NK-92 (cell line): ENCODE data around the gene NAT9.

Source experiments
- DNase-seq: peaks from one replicate; lab custom pipeline; 2025; ENCODE audit not compliant: unreplicated experiment; lab: John Stamatoyannopoulos, UW

NAT9 gene

DNA sequence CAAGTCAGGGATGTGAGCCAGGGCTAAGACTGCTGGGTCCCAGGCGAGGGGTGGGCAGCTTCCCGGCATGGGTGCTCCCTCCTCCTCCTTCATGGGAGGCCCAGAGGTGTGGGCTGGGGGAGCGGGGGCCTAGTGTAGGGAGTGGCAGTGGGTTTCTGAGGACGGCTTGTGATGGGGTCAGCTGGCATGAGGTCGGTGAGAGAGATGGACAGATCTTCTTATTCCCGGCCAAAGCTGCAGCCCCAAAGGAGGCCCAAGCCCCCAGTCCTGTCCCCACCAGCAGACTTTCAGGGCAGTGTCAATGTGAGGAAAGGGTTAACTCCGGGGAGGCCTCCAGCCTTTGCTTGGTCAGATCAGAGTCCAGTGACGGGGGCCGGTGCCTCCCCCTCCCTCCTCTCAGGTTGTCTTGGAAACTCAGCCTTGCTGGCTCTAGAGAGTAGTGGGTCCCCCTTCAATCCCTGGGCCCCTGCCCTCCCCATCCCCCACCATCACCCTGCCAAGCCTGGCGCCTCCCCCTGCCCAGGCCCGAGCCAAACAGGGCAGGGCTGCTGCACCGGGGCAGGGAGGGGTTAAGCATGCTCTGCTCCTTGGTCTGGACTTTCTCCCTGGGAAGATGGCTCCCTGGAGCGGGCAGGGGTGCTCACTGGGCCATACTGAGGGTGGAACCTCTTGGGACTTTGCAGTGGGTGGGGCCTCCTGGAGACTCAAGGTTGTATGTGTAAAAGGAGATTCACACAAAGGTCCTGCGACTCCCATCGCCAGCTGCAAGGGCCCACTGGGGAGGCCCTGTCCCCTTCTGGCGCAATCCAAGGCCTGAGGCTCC, 12.4 kb downstream of the NAT9 start:
- no peak for DNase-seq

DNA sequence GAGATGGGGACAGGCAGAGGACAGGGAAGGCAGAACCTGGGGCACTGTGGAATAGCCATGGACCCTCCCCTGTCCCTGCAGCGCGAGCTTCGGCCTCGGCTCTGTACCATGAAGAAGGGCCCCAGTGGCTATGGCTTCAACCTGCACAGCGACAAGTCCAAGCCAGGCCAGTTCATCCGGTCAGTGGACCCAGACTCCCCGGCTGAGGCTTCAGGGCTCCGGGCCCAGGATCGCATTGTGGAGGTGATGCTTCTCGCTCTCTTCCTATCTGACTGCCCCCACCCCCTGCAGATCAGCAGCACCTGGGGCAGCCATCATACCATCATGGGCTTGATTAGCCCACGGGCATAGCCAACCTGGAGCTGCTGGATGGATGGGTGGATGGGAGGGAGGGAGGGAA, 14.2 kb downstream of the NAT9 start:
- DNase-seq: no peak

DNA sequence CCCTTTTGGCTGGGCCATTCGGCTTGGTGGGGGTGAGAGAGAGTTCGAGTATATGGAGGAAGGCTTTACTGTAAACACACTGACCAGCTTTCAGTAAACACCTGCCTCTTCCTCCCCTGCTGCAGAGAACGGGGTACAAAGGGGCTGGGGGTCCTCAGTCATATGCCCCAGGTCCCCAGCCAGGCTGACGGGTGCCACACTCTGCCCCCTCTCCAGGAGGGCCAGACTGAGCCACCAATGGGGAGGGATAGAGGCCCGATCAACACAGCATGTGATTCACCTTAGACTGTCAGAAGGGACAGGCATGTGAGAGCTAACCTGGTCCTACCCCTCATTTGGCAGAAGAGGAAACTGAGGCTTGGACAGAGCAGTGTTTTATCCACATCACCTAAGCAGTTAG, 14.7 kb downstream of the NAT9 start:
- no peak for DNase-seq

DNA sequence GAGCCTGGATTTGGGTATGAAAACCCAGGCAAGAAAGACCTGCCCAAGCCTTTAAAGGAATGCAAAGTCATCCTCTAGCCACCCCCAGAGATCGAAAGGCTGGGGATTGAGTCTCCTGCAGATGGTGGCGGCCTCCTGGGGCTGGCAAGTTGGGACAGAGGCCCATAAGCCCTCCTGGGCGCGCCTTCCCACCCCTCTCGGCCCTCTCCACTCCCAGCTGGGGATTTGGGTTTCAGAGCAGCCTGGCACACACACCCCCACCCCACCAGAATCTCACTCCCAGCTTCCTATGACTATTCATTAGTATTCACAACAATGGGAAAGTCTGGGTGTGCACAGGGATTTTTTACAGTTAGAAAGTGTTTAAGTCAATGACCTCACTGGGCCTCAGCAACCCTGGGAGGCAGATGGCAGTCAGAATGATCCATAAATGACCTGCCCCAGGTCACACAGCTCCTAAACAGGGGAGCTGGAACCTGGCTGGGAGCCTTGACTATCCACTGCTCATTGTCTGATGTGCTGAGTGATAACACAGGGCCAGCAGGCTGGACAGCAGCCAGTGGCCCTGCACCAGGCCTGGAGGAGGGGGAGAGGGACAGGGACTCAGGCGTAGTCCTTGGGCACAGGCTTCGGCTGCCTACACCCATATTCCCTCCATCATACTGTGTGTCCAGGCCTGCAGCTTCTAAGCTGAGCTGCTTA, 15.6 kb downstream of the NAT9 start:
- DNase-seq: no peak

- no peak for DNase-seq
Measured at GRCh38 chr17:74759941-74760340, 16.2 kb downstream of the NAT9 start.

DNA sequence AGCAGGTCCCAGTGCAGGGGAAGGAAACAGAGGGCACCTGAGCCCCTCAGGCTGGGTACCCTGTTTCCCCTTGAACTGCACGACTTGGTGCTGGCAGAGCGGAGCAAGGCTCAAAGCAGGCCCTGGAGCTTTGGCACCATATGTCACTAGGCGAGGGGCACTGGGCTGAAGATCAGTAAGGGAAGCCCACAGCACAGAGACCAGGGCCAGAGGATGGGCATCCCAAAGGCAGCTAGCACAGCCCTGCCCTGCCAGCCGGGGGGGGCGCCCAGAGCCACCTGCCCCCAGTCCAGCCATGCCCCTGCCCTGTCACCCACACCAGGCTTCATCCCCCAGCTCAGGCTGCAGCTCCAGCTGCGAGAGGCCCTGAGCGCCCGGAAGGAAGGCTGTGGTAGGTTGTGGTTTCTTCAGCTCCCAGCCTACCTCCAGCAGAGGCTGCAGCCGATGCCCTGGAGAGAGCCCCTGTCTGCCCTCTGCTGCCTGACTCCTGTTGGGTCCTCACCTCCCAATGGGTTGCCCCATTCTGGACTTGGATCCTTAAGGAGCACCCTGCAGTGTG, 16.8 kb downstream of the NAT9 start:
- DNase-seq: no peak

DNA sequence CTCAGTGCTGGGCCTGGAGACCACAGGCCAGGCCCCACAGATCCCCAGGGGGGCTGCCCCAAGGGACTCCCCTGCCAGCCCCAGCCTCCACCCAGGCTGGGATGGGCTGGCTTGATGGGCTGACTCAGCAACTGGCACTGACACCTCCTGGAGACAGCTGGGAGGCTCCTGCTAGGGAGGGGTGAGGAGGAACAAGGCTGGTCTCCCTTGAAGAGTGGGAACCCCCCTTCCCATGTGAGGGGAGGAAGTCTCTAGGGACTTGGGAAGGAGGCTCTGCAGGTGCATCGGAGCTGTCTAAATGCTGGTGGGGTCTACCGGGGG, 17.3 kb downstream of the NAT9 start:
- DNase-seq: no peak

DNA sequence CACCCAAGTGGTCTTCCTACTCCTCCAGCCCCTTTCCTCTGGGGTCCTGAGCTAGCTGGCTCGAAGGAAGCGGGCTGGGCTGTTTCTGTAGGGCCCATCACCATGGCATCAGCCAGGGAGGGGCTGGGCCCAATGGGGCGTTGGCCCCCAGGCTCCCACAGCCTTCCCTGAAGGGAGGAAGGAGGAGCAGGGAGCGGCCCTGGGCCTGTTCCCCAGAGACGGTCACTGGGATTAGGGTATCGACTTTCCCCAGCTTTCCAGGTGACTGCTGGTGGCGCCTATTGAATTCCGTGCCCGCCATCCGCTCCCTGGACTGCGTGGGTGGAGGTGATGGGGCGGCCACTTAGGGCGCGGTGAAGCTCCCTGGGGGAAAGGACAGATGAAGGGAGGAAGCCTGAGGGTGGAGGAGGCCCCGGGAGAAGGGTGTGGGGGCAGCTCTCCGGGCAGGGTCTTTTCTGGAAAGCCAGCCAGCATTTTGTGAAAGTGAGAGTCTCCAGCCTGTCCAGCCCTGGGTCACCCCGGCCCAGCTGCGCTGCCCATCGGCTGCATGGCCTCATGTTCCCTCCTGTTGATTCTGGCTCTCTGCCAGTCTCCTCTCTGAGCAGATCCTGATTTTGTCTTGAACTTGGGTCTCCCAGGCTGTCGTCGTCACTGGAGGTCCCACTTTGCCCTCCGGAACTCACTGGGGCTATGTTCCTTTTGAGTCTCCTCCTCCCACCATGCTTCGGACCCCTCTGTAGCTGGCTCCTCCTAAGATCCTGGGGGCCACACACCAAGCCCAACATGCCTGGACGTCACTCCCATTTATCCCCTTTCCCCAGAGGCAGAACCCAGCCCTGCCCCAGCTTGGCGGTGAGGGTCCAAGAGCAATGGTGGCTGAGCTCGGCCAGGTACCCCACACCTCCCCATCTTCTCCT, 18.0 kb downstream of the NAT9 start:
- DNase-seq: no peak

- no peak for DNase-seq
Measured at GRCh38 chr17:74757502-74757901, 18.6 kb downstream of the NAT9 start.

- DNase-seq: no peak
Measured at GRCh38 chr17:74756891-74757290, 19.3 kb downstream of the NAT9 start.

DNA sequence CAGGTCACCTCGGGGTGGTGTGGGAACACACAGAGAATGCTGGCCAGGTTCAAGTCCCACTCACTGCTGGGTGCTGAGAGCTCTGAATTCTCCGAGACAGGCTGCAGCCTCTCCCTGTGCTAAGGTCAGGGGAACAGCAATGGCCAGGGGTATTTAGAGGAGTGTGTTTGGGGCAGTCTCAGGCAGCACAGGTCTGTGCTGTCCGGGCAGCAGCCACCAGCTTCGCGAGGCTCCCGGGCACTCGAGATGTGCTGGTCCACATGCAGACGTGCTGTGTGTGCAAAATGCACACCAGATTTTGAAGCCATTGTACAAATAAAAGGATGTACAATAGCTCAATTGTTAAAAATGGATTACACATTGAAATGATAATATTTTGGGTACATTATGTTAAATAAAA, 20.6 kb downstream of the NAT9 start:
- DNase-seq: no peak

GRCh38 chr17:74754832-74755231, 21.3 kb downstream of the NAT9 start:
- no peak for DNase-seq

- DNase-seq: no peak
Measured at GRCh38 chr17:74752822-74753401, 23.2 kb downstream of the NAT9 start.

- DNase-seq: no peak
Measured at GRCh38 chr17:74752415-74752814, 23.7 kb downstream of the NAT9 start.

GRCh38 chr17:74750327-74751069, 25.6 kb downstream of the NAT9 start:
- DNase-seq: no peak

DNA sequence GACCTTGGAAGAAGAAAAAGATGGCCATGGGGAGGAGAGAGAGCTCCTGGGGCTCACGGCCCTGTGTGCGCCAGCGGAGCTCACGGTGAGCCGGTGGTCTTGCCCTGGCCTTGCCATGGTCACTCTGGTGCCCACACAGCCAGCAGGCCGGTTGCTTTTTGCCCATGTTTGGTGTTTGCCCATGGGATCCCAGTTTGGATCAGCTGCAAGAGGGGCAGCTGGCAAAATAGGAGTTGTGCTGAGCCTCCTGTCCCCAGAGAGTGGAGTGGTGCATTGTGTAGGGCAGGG, 26.2 kb downstream of the NAT9 start:
- no peak for DNase-seq

DNA sequence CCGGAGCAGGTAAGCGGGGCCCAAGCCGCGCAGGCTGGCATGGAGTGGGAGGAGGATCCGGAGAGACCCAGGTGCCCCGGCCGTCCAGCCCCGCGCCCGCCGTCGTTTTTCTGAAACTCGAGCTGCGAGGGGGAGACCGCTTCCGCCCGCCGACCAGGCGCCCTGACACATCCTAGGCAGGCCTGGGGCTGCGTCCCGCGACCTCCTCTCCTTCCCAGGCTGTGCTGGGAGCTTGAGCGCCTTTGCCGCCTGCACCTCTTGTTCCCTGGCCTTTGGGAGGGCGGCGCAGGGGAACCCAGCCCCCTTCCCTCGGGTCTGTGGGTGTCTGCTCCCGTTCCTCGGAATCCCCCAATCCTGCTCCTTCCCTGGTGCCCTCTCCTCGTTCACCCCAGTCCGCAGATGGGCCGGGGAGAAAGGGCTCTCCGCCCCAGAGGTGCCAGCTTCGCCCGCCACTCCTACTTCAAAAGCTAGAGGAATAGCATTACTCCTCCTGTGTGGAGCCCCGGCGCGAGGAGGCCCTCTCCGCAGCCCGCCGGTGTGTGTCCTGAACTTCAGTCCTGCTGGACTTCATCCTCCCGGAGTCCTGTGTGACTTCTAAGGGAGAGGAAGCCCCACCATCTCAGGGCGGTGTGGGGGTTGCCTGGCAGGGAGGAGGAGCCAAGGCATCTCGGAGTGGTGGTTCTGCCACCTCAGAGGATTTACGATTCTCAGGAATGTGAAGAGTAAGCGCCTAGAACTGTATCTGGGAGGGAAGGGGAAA, 26.7 kb downstream of the NAT9 start:
- no peak for DNase-seq

GRCh38 chr17:74748529-74749278, 27.4 kb downstream of the NAT9 start, which contains the start of gene NHERF1:
NHERF1 (plus strand) TSS chr17:74748628; CDS start chr17:74748847, 219 bp downstream.
- peak; percentile 57 for DNase-seq

DNA sequence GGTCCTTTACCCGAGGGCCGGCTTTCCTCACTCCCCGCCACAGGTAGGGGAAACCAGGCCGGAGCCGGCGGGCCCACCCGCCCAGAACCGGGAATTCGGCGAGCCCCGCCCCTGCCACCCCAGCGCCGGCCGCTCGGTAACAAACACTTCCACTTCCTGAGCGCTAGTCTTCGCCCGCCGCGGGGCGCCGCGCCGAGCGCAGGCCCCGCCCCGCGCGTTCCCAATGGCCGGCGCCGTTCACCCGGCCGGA, 27.9 kb downstream of the NAT9 start:
- no peak for DNase-seq
